CD4-positive, alpha-beta memory T cell (primary cell): ENCODE measurements around the gene IGSF3. TPM values are rescaled to one million over a fixed set of nuclear protein-coding genes. Genes with fewer than 3 reads are reported as not detected.

Source experiments
- CTCF ChIA-PET: fragments of 350-600 bp; sonication (Branson Sonifier 250); formaldehyde crosslinking; loops from one replicate; lab custom pipeline; 2021; ENCODE audit warnings: inconsistent platforms; ENCODE audit not compliant: partially characterized antibody; lab: Charles Lee
- POLR2A ChIA-PET: fragments of 350-600 bp; sonication (Branson Sonifier 250); formaldehyde crosslinking; loops from one replicate; lab custom pipeline; 2021; ENCODE audit not compliant: partially characterized antibody; lab: Charles Lee
- DNase-seq, 5 donors: peaks; one replicate each; pipeline versions ENCODE4 v3.0.0 to v3.0.0-alpha.2; 2020 to 2022; ENCODE audit warnings: mixed read lengths in 1 of 5
- H3K27ac ChIP-seq: one replicate; pipeline ENCODE4 v1.7.0; 2013; ENCODE audit warnings: low read depth, low read length
- H3K27me3 ChIP-seq: 2 replicates; pipeline ENCODE4 v1.7.0; 2013; ENCODE audit warnings: mild to moderate bottlenecking, low read length, moderate library complexity; ENCODE audit not compliant: insufficient read depth
- H3K36me3 ChIP-seq: 2 replicates; pipeline ENCODE4 v1.7.0; 2013; ENCODE audit warnings: mild to moderate bottlenecking, low read length, moderate library complexity; ENCODE audit not compliant: insufficient read depth
- H3K4me1 ChIP-seq: 2 replicates; pipeline ENCODE4 v1.7.0; 2013; ENCODE audit warnings: mild to moderate bottlenecking, low read length, moderate library complexity; ENCODE audit not compliant: insufficient read depth
- H3K4me3 ChIP-seq, 2 donors: one replicate each; pipeline ENCODE4 v1.7.0; 2013; ENCODE audit warnings: low read length in 2 of 2, mild to moderate bottlenecking in 1 of 2
- H3K9me3 ChIP-seq, 2 donors: one replicate each; pipeline ENCODE4 v1.7.0; 2013; ENCODE audit warnings: low read length in 2 of 2, control low read depth in 1 of 2; ENCODE audit not compliant: control insufficient read depth in 1 of 2
- H3K27ac Mint-ChIP-seq, 7 donors: one replicate each; pipeline ENCODE4 v1.8.0; 2020 to 2021; ENCODE audit warnings: mixed read lengths in 7 of 7, mild to moderate bottlenecking in 6 of 7, inconsistent platforms in 3 of 7, moderate library complexity in 3 of 7
- H3K27me3 Mint-ChIP-seq, 2 donors: one replicate each; pipeline ENCODE4 v1.8.0; 2020 to 2021; ENCODE audit warnings: mixed read lengths in 2 of 2
- H3K36me3 Mint-ChIP-seq, 2 donors: one replicate each; pipeline ENCODE4 v1.8.0; 2020 to 2021; ENCODE audit warnings: mixed read lengths in 2 of 2, inconsistent platforms in 1 of 2, mild to moderate bottlenecking in 1 of 2
- H3K4me1 Mint-ChIP-seq, 4 donors: one replicate each; pipeline ENCODE4 v1.8.0; 2020 to 2021; ENCODE audit warnings: mixed read lengths in 4 of 4, mild to moderate bottlenecking in 1 of 4
- H3K4me3 Mint-ChIP-seq, 8 donors: one replicate each; pipeline ENCODE4 v1.8.0; 2020 to 2021; ENCODE audit warnings: mixed read lengths in 8 of 8, mild to moderate bottlenecking in 7 of 8, moderate library complexity in 6 of 8, inconsistent platforms in 3 of 8
- H3K9me3 Mint-ChIP-seq, 8 donors: one replicate each; pipeline ENCODE4 v1.8.0; 2020 to 2021; ENCODE audit warnings: mixed read lengths in 8 of 8, mild to moderate bottlenecking in 5 of 8, inconsistent platforms in 3 of 8, moderate library complexity in 1 of 8
- intact Hi-C: fragments of 100-400 bp; cut with micrococcal nuclease; formaldehyde crosslinking; loops from one replicate; pipeline ENCODE4 v1.15.1; 2023
- polyA plus RNA-seq, 2 donors: library from polyadenylated mRNA; unstranded; fragments of 300-500 nt; fragmentation: Illumina TruSeq; gene quantifications; one replicate each; pipeline ENCODE4 v1.2.3, GENCODE V29; 2021
- total RNA-seq, 2 experiments: library from RNA; stranded (reverse); gene quantifications; one replicate each; pipeline ENCODE4 v1.2.3, GENCODE V29; 2021

Gene IGSF3
- total and polyA plus RNA-seq, 4 experiments from 2014 or later: 0.06 TPM; not detected in 3

DNA sequence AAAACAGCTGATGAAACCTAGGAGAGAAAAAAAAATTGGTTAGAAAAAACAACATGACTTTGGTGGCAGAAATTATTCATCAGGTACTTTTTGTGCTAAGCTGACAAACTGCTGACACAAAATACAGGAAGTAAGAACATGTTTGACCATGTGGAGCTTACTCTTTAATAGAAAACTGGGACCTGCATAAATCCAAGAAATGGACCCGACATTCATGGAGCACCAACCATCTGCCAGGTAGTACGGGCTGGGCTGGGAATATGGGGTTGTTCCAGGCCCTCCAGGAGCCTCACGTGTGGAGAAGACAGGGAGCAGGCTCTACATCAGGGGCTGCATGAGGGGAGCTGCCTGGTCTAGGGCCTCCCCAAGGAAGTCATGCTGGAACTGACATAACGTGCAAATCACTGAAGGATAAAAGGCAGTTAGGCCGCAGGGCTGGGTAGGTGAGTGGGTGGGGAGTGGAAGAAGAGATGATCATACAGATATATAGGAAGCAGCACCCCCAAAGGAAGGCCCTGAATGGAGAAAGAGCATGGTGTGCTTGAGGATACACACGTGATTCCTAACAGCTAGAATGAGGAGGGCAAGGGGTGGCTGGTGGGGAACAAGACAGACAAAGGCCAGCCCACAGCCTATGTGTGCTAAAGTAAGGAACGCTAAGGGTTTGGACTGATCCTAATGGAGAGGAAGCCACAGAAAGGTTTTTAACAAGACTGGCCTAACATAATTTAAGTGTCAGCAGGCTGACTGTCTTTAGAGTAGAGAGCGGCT is 122.8 kb downstream of the IGSF3 start:
- peaks cover 0 to 1% (median 0%) of the 10 kb centered on the region in 8 donors for H3K9me3 Mint-ChIP-seq
- no peak for DNase-seq
- H3K36me3 Mint-ChIP-seq: peaks cover 42 to 43% of the 10 kb centered on the region in 2 donors
- H3K27me3 Mint-ChIP-seq: no peaks in the 10 kb centered on the region
- Histone ChIP-seq H3K27me3 (no peaks in the 10 kb centered on the region), H3K27ac (no peak overlapping the region), H3K9me3 (no peaks in the 10 kb centered on the region), H3K36me3 (peaks cover 13% of the 10 kb centered on the region), H3K4me1 (peaks cover 48% of the 10 kb centered on the region), H3K4me3 (no peak overlapping the region)
- H3K27ac Mint-ChIP-seq: peak overlapping the region in 6 of 7 donors; percentile 32 to 88 (median 62)
- peak overlapping the region in 5 of 8 donors; percentile 15 to 65 (median 44) for H3K4me3 Mint-ChIP-seq
- ChIA-PET CTCF (interaction anchor here (1.0 to 1.6 kb wide), 4 partner anchors 12 to 30 kb away, joined by 3 to 5 read pairs (median 5); no protein-coding TSS in a partner anchor), POLR2A (interaction anchor here (0.6 to 1.6 kb wide), 3 partner anchors 12 to 24 kb away, joined by 3 to 4 read pairs (median 3); no protein-coding TSS in a partner anchor)
- intact Hi-C loops: no loop called here
- peaks cover 51 to 77% (median 64%) of the 10 kb centered on the region in 4 donors for H3K4me1 Mint-ChIP-seq

DNA sequence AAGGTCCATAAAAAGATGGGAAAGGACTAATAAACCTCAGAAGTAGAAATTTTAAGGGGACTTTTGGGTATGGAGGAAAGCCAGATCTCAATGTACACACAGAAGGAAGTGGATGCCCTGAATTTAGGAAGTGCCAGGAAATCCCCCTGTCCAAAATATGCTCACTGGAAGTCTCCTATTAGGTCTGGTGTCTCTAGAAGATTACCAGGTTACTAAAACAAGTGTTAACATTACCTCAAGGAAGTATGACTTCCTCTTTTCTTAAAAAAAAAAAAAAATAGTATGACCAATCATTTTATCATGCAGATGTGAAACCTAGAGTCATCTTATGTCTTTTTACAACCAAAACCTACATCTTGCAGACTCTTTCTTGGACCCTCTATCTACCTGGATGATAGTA is 127.4 kb downstream of the IGSF3 start:
- H3K36me3 Mint-ChIP-seq: peaks cover 67 to 68% of the 10 kb centered on the region in 2 donors
- peak overlapping the region in 3 of 7 donors; percentile 9 to 56 (median 15) for H3K27ac Mint-ChIP-seq
- intact Hi-C loops: no loop called here
- no peaks in the 10 kb centered on the region for H3K27me3 Mint-ChIP-seq
- H3K4me1 Mint-ChIP-seq: peaks cover 31 to 59% (median 45%) of the 10 kb centered on the region in 4 donors
- Histone ChIP-seq H3K9me3 (no peaks in the 10 kb centered on the region), H3K4me3 (no peak overlapping the region), H3K4me1 (peaks cover 46% of the 10 kb centered on the region), H3K36me3 (peaks cover 19% of the 10 kb centered on the region), H3K27me3 (no peaks in the 10 kb centered on the region), H3K27ac (no peak overlapping the region)
- no peak for DNase-seq
- peak overlapping the region in 4 of 8 donors; percentile 0 to 18 (median 9) for H3K4me3 Mint-ChIP-seq
- peaks cover 0 to 1% (median 0%) of the 10 kb centered on the region in 8 donors for H3K9me3 Mint-ChIP-seq
- POLR2A ChIA-PET: interaction anchor here (2.5 kb wide), 1 partner anchor 25 kb away, joined by 8 read pairs; no protein-coding TSS in a partner anchor
- CTCF ChIA-PET: interaction anchor here (1.1 to 1.6 kb wide), 3 partner anchors 11 to 401 kb away, joined by 3 to 5 read pairs (median 3); no protein-coding TSS in a partner anchor

DNA sequence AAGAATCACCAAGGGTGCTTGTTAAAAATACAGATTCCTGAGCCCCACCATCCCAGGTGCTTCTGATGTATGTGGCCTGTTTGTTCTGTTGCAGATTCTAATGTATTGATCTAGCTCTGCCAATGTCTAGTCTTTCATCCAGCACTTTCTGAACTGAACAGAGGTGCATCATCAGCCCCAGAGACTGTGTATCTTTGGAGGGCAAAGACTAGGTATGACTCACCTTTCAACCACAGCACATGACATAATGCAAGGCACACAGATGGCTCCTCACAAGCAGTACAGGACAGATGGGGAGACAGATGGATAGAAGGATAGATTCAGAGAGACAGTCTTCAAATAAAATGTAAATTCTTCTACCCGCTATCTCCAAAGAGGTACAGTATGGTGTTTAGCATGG is 129.0 kb downstream of the IGSF3 start:
- peaks cover 22% of the 10 kb centered on the region for H3K36me3 ChIP-seq
- peaks cover 0 to 1% (median 0%) of the 10 kb centered on the region in 8 donors for H3K9me3 Mint-ChIP-seq
- CTCF ChIA-PET: interaction anchor here (0.5 to 1.2 kb wide), 5 partner anchors 23 to 390 kb away, joined by 3 to 5 read pairs (median 4); no protein-coding TSS in a partner anchor
- H3K4me3 ChIP-seq: no peak overlapping the region
- no peak overlapping the region for H3K27ac ChIP-seq
- no peaks in the 10 kb centered on the region for H3K27me3 ChIP-seq
- POLR2A ChIA-PET: interaction anchor here (1.2 kb wide), 1 partner anchor 18 kb away, joined by 4 read pairs; no protein-coding TSS in a partner anchor
- H3K36me3 Mint-ChIP-seq: peaks cover 68 to 70% of the 10 kb centered on the region in 2 donors
- H3K4me3 Mint-ChIP-seq: no peak overlapping the region
- peaks cover 25 to 52% (median 37%) of the 10 kb centered on the region in 4 donors for H3K4me1 Mint-ChIP-seq
- no peaks in the 10 kb centered on the region for H3K27me3 Mint-ChIP-seq
- intact Hi-C loops: loop anchor here (2.0 to 5.0 kb wide), 3 partner anchors 18 to 36 kb away; partner anchors contain the start of gene CD58
- peak in 1 of 5 donors; percentile 67 for DNase-seq
- H3K27ac Mint-ChIP-seq: peak overlapping the region in 6 of 7 donors; percentile 13 to 82 (median 55)
- no peaks in the 10 kb centered on the region for H3K9me3 ChIP-seq
- H3K4me1 ChIP-seq: peaks cover 34% of the 10 kb centered on the region

GRCh38 chr1:116537898-116538297 is 129.6 kb downstream of the IGSF3 start:
- H3K27ac Mint-ChIP-seq: peak overlapping the region in 5 of 7 donors; percentile 12 to 70 (median 42)
- DNase-seq: no peak
- no peaks in the 10 kb centered on the region for H3K9me3 ChIP-seq
- H3K36me3 Mint-ChIP-seq: peaks cover 69 to 71% of the 10 kb centered on the region in 2 donors
- CTCF ChIA-PET: interaction anchor here (0.9 to 2.2 kb wide), 4 partner anchors 15 to 390 kb away, joined by 3 to 5 read pairs (median 4); no protein-coding TSS in a partner anchor
- intact Hi-C loops: loop anchor here (2.0 to 5.0 kb wide), 3 partner anchors 19 to 36 kb away; partner anchors contain the start of gene CD58
- peaks cover 26 to 52% (median 35%) of the 10 kb centered on the region in 4 donors for H3K4me1 Mint-ChIP-seq
- H3K27me3 ChIP-seq: no peaks in the 10 kb centered on the region
- no peak overlapping the region for H3K4me3 ChIP-seq
- H3K36me3 ChIP-seq: peaks cover 19% of the 10 kb centered on the region
- H3K9me3 Mint-ChIP-seq: peaks cover 0 to 1% (median 0%) of the 10 kb centered on the region in 8 donors
- H3K4me1 ChIP-seq: peaks cover 34% of the 10 kb centered on the region
- no peaks in the 10 kb centered on the region for H3K27me3 Mint-ChIP-seq
- POLR2A ChIA-PET: interaction anchor here (1.2 kb wide), 1 partner anchor 19 kb away, joined by 4 read pairs; no protein-coding TSS in a partner anchor
- H3K4me3 Mint-ChIP-seq: no peak overlapping the region
- H3K27ac ChIP-seq: no peak overlapping the region

DNA sequence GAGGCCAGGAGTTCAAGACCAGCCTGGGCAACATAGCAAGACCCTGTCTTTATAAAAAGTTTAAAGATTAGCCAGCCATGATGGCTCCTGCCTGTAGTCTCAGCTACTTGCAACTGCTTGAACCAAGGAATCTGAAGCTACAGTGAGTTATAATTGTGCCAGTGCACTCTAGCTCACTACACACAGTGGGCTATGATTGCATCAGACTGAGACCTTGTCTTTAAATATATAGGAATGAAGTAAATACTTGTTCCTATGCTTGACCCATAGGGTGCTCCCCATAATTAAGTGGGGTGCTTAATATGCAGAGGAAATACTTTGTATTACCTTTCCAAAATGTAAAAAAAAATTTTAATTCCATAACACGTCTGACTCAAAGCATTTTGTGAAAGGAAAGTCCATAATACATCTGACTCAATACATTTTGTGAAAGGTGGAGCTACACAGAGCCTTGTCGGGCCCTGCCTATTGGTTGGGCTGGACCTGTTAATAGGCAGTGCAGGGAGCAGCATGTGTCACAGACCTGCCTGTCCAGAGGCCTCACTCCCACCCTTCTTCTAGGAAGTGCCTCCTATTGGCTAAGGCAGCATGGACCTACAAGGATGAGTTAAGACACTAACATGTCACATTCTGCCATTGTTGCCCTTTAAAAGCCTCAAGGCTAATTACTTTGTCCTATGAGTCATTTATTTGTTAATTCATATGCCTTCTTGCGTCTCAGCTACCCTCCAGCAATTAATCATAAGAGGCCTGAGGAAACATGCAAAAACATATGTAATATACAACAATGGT is 130.3 kb downstream of the IGSF3 start:
- no peaks in the 10 kb centered on the region for H3K9me3 ChIP-seq
- Mint-ChIP-seq H3K27ac (no peak overlapping the region), H3K9me3 (no peaks in the 10 kb centered on the region), H3K27me3 (no peaks in the 10 kb centered on the region), H3K4me3 (no peak overlapping the region), H3K4me1 (peaks cover 24 to 47% (median 31%) of the 10 kb centered on the region in 4 donors), H3K36me3 (peaks cover 65 to 66% of the 10 kb centered on the region in 2 donors)
- intact Hi-C loops: loop anchor here (5.0 kb wide), 2 partner anchors 35 kb away; partner anchors contain the start of gene CD58
- ChIA-PET CTCF (interaction anchor here (1.6 to 2.2 kb wide), 2 partner anchors 14 to 32 kb away, joined by 4 to 5 read pairs; no protein-coding TSS in a partner anchor), POLR2A (interaction anchor here (0.7 kb wide), 1 partner anchor 1077 kb away, joined by 3 read pairs; no protein-coding TSS in a partner anchor)
- peaks cover 34% of the 10 kb centered on the region for H3K4me1 ChIP-seq
- H3K36me3 ChIP-seq: peaks cover 15% of the 10 kb centered on the region
- no peak overlapping the region for H3K27ac ChIP-seq
- no peaks in the 10 kb centered on the region for H3K27me3 ChIP-seq
- no peak overlapping the region for H3K4me3 ChIP-seq
- no peak for DNase-seq

DNA sequence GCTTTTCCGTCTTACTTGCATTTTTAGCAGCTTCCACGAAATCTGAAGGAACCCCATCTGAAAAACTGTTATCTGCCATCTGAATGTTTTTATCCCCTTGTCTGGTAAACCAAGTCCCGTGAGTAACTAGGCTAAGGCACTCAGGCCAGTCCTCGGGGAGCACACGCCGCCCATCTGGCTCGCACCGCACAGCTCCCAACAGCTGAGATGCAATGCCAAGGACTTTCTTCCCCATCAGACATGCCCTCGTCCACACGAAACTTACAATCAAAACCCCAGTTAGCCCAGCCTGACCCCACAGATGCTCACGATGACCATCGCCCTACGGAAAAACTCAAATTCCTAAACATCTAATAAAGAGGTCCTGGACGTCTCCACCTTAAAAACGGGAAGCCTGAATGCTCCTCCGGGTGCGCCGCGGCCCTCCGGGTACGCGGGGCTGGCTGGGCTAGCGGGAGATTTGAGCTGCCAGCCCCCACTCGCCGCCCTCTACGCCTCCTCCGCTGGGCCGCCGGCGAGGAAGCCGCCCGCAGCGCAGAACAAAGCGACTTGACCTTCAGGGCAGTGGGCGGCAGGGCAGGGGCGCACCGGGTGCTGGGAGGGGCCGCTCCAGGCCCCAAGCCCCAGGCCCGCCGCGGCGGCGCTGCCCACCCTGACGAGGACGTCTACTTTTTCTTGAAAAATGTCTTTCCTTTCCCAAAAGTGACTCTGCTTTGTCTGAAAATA is 133.4 kb downstream of the IGSF3 start:
- ChIA-PET CTCF (no interaction called here), POLR2A (no interaction called here)
- no peak overlapping the region for H3K4me3 Mint-ChIP-seq
- Histone ChIP-seq H3K9me3 (no peaks in the 10 kb centered on the region), H3K4me3 (no peak overlapping the region), H3K27ac (no peak overlapping the region), H3K36me3 (peaks cover 15% of the 10 kb centered on the region), H3K27me3 (no peaks in the 10 kb centered on the region), H3K4me1 (peaks cover 11% of the 10 kb centered on the region)
- no peak for DNase-seq
- no peaks in the 10 kb centered on the region for H3K27me3 Mint-ChIP-seq
- intact Hi-C loops: no loop called here
- H3K27ac Mint-ChIP-seq: no peak overlapping the region
- H3K4me1 Mint-ChIP-seq: peaks cover 8 to 24% (median 14%) of the 10 kb centered on the region in 4 donors
- H3K36me3 Mint-ChIP-seq: peaks cover 45 to 55% of the 10 kb centered on the region in 2 donors
- H3K9me3 Mint-ChIP-seq: no peaks in the 10 kb centered on the region
